ENCODE data around the gene AFDN.

AFDN gene

GRCh38 chr6:167953551-167953950 is 126.8 kb downstream of the AFDN start:
- Histone ChIP-seq H3K4me2 (ENCODE audit: insufficient read depth, low read length) (no peak overlapping the region), H2AFZ (ENCODE audit: low read depth, low read length) (no peak overlapping the region), H3K36me3 (ENCODE audit: insufficient read depth, low read length) (no peaks in the 10 kb centered on the region), H3K9ac (ENCODE audit: low read depth, low read length) (no peak overlapping the region), H3K79me2 (ENCODE audit: insufficient read depth, low read length) (no peaks in the 10 kb centered on the region), H3K27ac (ENCODE audit: low read length) (no peak overlapping the region), H3K4me1 (ENCODE audit: insufficient read depth, low read length) (no peaks in the 10 kb centered on the region), H3K27me3 (ENCODE audit: insufficient read depth, low read length, poor library complexity) (no peaks in the 10 kb centered on the region), H4K20me1 (ENCODE audit: insufficient read depth, low read length) (no peaks in the 10 kb centered on the region), H3K4me3 (ENCODE audit: low read depth in 1 of 2, low read length in 2 of 2) (no peak overlapping the region), H3K9me3 (ENCODE audit: insufficient read depth, low read length, severe bottlenecking) (no peaks in the 10 kb centered on the region)
- ATAC-seq (ENCODE audit: insufficient read depth, low read depth) (no peak), DNase-seq (no peak)
- TF ChIP-seq EZH2 (IDR thresholded peaks at IDR 0.05; ENCODE audit: borderline replicate concordance, low read depth, low read length, severe bottlenecking) = no peak
- TF ChIP-seq CTCF (IDR thresholded peaks at IDR 0.05; ENCODE audit: borderline replicate concordance, extremely low read depth, low read length, poor library complexity, severe bottlenecking) = no peak

GRCh38 chr6:167954151-167954550 is 127.4 kb downstream of the AFDN start:
- no peaks in the 10 kb centered on the region for H3K36me3 ChIP-seq (ENCODE audit: insufficient read depth, low read length)
- TF ChIP-seq CTCF (IDR thresholded peaks at IDR 0.05; ENCODE audit: borderline replicate concordance, extremely low read depth, low read length, poor library complexity, severe bottlenecking) = no peak
- no peak for TF ChIP-seq EZH2 (IDR thresholded peaks at IDR 0.05; ENCODE audit: borderline replicate concordance, low read depth, low read length, severe bottlenecking)
- no peak overlapping the region for H3K4me2 ChIP-seq (ENCODE audit: insufficient read depth, low read length)
- H3K4me3 ChIP-seq (ENCODE audit: low read depth in 1 of 2, low read length in 2 of 2) = no peak overlapping the region
- no peaks in the 10 kb centered on the region for H3K4me1 ChIP-seq (ENCODE audit: insufficient read depth, low read length)
- H3K9me3 ChIP-seq (ENCODE audit: insufficient read depth, low read length, severe bottlenecking) = no peaks in the 10 kb centered on the region
- no peak overlapping the region for H3K9ac ChIP-seq (ENCODE audit: low read depth, low read length)
- no peak overlapping the region for H3K27ac ChIP-seq (ENCODE audit: low read length)
- H4K20me1 ChIP-seq (ENCODE audit: insufficient read depth, low read length) = no peaks in the 10 kb centered on the region
- no peaks in the 10 kb centered on the region for H3K27me3 ChIP-seq (ENCODE audit: insufficient read depth, low read length, poor library complexity)
- H3K79me2 ChIP-seq (ENCODE audit: insufficient read depth, low read length) = no peaks in the 10 kb centered on the region
- no peak for ATAC-seq (ENCODE audit: insufficient read depth, low read depth)
- no peak for DNase-seq
- no peak overlapping the region for H2AFZ ChIP-seq (ENCODE audit: low read depth, low read length)

- H3K4me1 ChIP-seq (ENCODE audit: insufficient read depth, low read length) = no peaks in the 10 kb centered on the region
These were observed 129.8 kb downstream of the AFDN start for GRCh38 chr6:167956491-167956890.

More at GRCh38 chr6:167956491-167956890, 129.8 kb downstream of the AFDN start:
- Histone ChIP-seq H3K27me3 (ENCODE audit: insufficient read depth, low read length, poor library complexity) (no peaks in the 10 kb centered on the region), H3K36me3 (ENCODE audit: insufficient read depth, low read length) (no peaks in the 10 kb centered on the region), H3K27ac (ENCODE audit: low read length) (no peak overlapping the region), H4K20me1 (ENCODE audit: insufficient read depth, low read length) (no peaks in the 10 kb centered on the region), H2AFZ (ENCODE audit: low read depth, low read length) (no peak overlapping the region), H3K4me3 (ENCODE audit: low read depth in 1 of 2, low read length in 2 of 2) (no peak overlapping the region), H3K9me3 (ENCODE audit: insufficient read depth, low read length, severe bottlenecking) (no peaks in the 10 kb centered on the region), H3K4me2 (ENCODE audit: insufficient read depth, low read length) (no peak overlapping the region), H3K79me2 (ENCODE audit: insufficient read depth, low read length) (no peaks in the 10 kb centered on the region), H3K9ac (ENCODE audit: low read depth, low read length) (no peak overlapping the region)
- ATAC-seq (ENCODE audit: insufficient read depth, low read depth) (no peak), DNase-seq (no peak)
- TF ChIP-seq CTCF (IDR thresholded peaks at IDR 0.05; ENCODE audit: borderline replicate concordance, extremely low read depth, low read length, poor library complexity, severe bottlenecking) (no peak), EZH2 (IDR thresholded peaks at IDR 0.05; ENCODE audit: borderline replicate concordance, low read depth, low read length, severe bottlenecking) (no peak)

Data from DND-41 (cell line).